H9 (cell line): ENCODE data around the gene DUS4L. TPM values are rescaled to one million over a fixed set of nuclear protein-coding genes. Genes with fewer than 3 reads are reported as not detected.

Experiments
- DNase-seq: peaks from one replicate; pipeline ENCODE4 v3.0.0-alpha.2; 2017
- H2AFZ ChIP-seq: one replicate; pipeline ENCODE4 v1.6.1; 2013; ENCODE audit warnings: mild to moderate bottlenecking, low read length, control low read depth, moderate library complexity
- H2AK5ac ChIP-seq: 2 replicates; pipeline ENCODE4 v1.6.1; 2013; ENCODE audit warnings: low read length, control low read depth, mixed read lengths; ENCODE audit not compliant: insufficient read length
- H2BK120ac ChIP-seq: one replicate; pipeline ENCODE4 v1.6.1; 2013; ENCODE audit warnings: low read depth, mild to moderate bottlenecking, low read length, control low read depth, inconsistent platforms; ENCODE audit not compliant: poor library complexity, severe bottlenecking
- H2BK12ac ChIP-seq: 2 replicates; pipeline ENCODE4 v1.6.1; 2013; ENCODE audit warnings: low read length, control low read depth, mixed read lengths, low read depth; ENCODE audit not compliant: insufficient read length
- H2BK15ac ChIP-seq: 2 replicates; pipeline ENCODE4 v1.6.1; 2013; ENCODE audit warnings: low read depth, low read length, control low read depth
- H2BK20ac ChIP-seq: one replicate; pipeline ENCODE4 v1.6.1; 2013; ENCODE audit warnings: low read depth, mild to moderate bottlenecking, low read length, control low read depth, inconsistent platforms; ENCODE audit not compliant: poor library complexity, severe bottlenecking
- H2BK5ac ChIP-seq: 2 replicates; pipeline ENCODE4 v1.6.1; 2013; ENCODE audit warnings: low read length, control low read depth, mixed read lengths; ENCODE audit not compliant: insufficient read length
- H3K14ac ChIP-seq: 2 replicates; pipeline ENCODE4 v1.6.1; 2013; ENCODE audit warnings: low read length, control low read depth; ENCODE audit not compliant: insufficient read depth
- H3K18ac ChIP-seq: 2 replicates; pipeline ENCODE4 v1.6.1; 2013; ENCODE audit warnings: low read depth, mild to moderate bottlenecking, mixed read lengths, low read length, control low read depth; ENCODE audit not compliant: insufficient read length
- H3K23ac ChIP-seq: 2 replicates; pipeline ENCODE4 v1.6.1; 2013; ENCODE audit warnings: low read length, control low read depth, mixed read lengths, low read depth; ENCODE audit not compliant: insufficient read length
- H3K23me2 ChIP-seq: 2 replicates; pipeline ENCODE4 v1.6.1; 2013; ENCODE audit warnings: low read depth, mild to moderate bottlenecking, mixed read lengths, low read length, control low read depth; ENCODE audit not compliant: insufficient read length, poor library complexity, severe bottlenecking
- H3K27ac ChIP-seq: 2 replicates; pipeline ENCODE4 v1.5.1; 2013; ENCODE audit warnings: low read length, control low read depth, mixed read lengths, low read depth; ENCODE audit not compliant: insufficient read length
- H3K27me3 ChIP-seq: 2 replicates; pipeline ENCODE4 v1.6.1; 2013; ENCODE audit warnings: low read length, control low read depth, inconsistent platforms; ENCODE audit not compliant: insufficient read depth
- H3K4ac ChIP-seq: 2 replicates; pipeline ENCODE4 v1.6.1; 2013; ENCODE audit warnings: low read depth, mild to moderate bottlenecking, control low read depth, inconsistent platforms, low read length, moderate library complexity
- H3K4me1 ChIP-seq: 2 replicates; pipeline ENCODE4 v1.6.1; 2013; ENCODE audit warnings: low read length, control low read depth, inconsistent platforms; ENCODE audit not compliant: insufficient read depth
- H3K4me2 ChIP-seq: 2 replicates; pipeline ENCODE4 v1.6.1; 2013; ENCODE audit warnings: low read length, control low read depth, mixed read lengths; ENCODE audit not compliant: insufficient read length, insufficient read depth
- H3K56ac ChIP-seq: 2 replicates; pipeline ENCODE4 v1.6.1; 2013; ENCODE audit warnings: low read depth, mild to moderate bottlenecking, mixed read lengths, low read length, control low read depth; ENCODE audit not compliant: insufficient read length
- H3K79me1 ChIP-seq: 2 replicates; pipeline ENCODE4 v1.6.1; 2013; ENCODE audit warnings: low read depth, mild to moderate bottlenecking, moderate library complexity, low read length, control low read depth, inconsistent platforms; ENCODE audit not compliant: insufficient read depth, poor library complexity, severe bottlenecking
- H3K79me2 ChIP-seq: 2 replicates; pipeline ENCODE4 v1.6.1; 2013; ENCODE audit warnings: low read length, control low read depth, inconsistent platforms; ENCODE audit not compliant: insufficient read depth
- H3K9ac ChIP-seq: 2 replicates; pipeline ENCODE4 v1.6.1; 2013; ENCODE audit warnings: low read length, control low read depth, mixed read lengths; ENCODE audit not compliant: insufficient read length; ENCODE audit errors: extremely low read depth
- H3K9me3 ChIP-seq: one replicate; pipeline ENCODE4 v1.6.1; 2013; ENCODE audit warnings: low read depth, low read length, inconsistent platforms; ENCODE audit not compliant: control insufficient read depth
- H3T11ph ChIP-seq: one replicate; pipeline ENCODE4 v1.6.1; 2013; ENCODE audit warnings: mild to moderate bottlenecking, low read length, control low read depth, inconsistent platforms
- H4K20me1 ChIP-seq: one replicate; pipeline ENCODE4 v1.6.1; 2013; ENCODE audit not compliant: control insufficient read depth, insufficient read length, insufficient read depth
- H4K5ac ChIP-seq: 2 replicates; pipeline ENCODE4 v1.6.1; 2013; ENCODE audit warnings: low read depth, mild to moderate bottlenecking, mixed read lengths, low read length, control low read depth; ENCODE audit not compliant: insufficient read length
- H4K8ac ChIP-seq: replicated peaks from 2 replicates; pipeline ENCODE4 v1.6.1; 2013; ENCODE audit warnings: low read length, control low read depth, mixed read lengths, low read depth; ENCODE audit not compliant: insufficient read length
- H4K91ac ChIP-seq: 2 replicates; pipeline ENCODE4 v1.6.1; 2013; ENCODE audit warnings: low read depth, mild to moderate bottlenecking, moderate library complexity, mixed read lengths, low read length, control low read depth; ENCODE audit not compliant: insufficient read length
- H3K27ac Mint-ChIP-seq, 3 experiments: 2 replicates in 2 of 3; 3 replicates in 1 of 3; pipeline ENCODE4 v1.8.0; 2020 to 2021; ENCODE audit warnings: mixed read lengths in 3 of 3, mild to moderate bottlenecking in 1 of 3, moderate library complexity in 1 of 3
- H3K27me3 Mint-ChIP-seq: 2 replicates; pipeline ENCODE4 v1.8.0; 2021; ENCODE audit warnings: low read depth, mild to moderate bottlenecking, moderate library complexity, mixed read lengths
- H3K36me3 Mint-ChIP-seq, 3 experiments: 2 replicates in 2 of 3; 3 replicates in 1 of 3; pipeline ENCODE4 v1.8.0; 2020 to 2021; ENCODE audit warnings: low read depth in 3 of 3, mixed read lengths in 3 of 3; ENCODE audit not compliant: insufficient read depth in 1 of 3
- H3K4me1 Mint-ChIP-seq, 2 experiments: 2 replicates each; pipeline ENCODE4 v1.8.0; 2020; ENCODE audit warnings: mixed read lengths in 2 of 2
- H3K4me3 Mint-ChIP-seq, 2 experiments: 2 replicates in 1 of 2; 3 replicates in 1 of 2; pipeline ENCODE4 v1.8.0; 2020 to 2021; ENCODE audit warnings: mild to moderate bottlenecking in 2 of 2, mixed read lengths in 2 of 2, moderate library complexity in 1 of 2
- H3K9me3 Mint-ChIP-seq, 2 experiments: 2 replicates in 1 of 2; 3 replicates in 1 of 2; pipeline ENCODE4 v1.8.0; 2020; ENCODE audit warnings: mild to moderate bottlenecking in 2 of 2, mixed read lengths in 2 of 2, moderate library complexity in 1 of 2
- WGBS: extraction: QIAGEN DNeasy Blood & Tissue Kit; methylation state at CpG from one replicate; pipeline ENCODE4 v1.1.7; 2013; ENCODE audit warnings: missing lambda C conversion rate, low lambda C conversion rate, mixed read lengths; ENCODE audit not compliant: insufficient read length; ENCODE audit errors: extremely low coverage; 5-methylcytosine and 5-hydroxymethylcytosine counted together
- total RNA-seq: library from RNA; stranded (reverse); gene quantifications from 2 replicates; pipeline ENCODE4 v1.2.1, GENCODE V29; 2021
- TF ChIP-seq, protein P1 (sequence below): fragments of 200-600 bp; sonication (generic); conservative IDR thresholded peaks from 3 replicates; pipeline ENCODE4 v1.8.0; 2021; ENCODE audit warnings: antibody characterized with exemption, mild to moderate bottlenecking

DUS4L gene
- total RNA-seq, 1 experiment from 2014 or later, result 10.8 TPM

DNA sequence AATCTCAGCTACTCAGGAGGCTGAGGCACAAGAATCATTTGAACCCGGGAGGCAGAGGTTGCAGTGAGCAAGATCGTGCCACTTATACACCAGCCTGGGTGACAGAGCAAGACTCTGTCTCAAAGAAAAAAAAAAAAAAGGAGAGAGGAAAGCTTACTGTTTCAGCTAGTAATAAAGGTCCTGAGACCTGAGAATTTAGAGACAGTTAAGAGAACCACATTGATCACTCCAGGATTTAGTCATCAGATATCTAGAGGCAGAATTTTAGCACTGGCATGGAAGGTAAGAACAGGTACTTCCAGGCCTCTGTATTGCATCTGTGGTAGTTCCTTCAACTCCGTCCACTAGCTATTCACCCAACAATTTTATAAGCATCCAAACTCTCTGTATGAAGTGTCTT lies 7.9 kb upstream of the DUS4L start:
- H3K9ac ChIP-seq, result no peak overlapping the region
- no peaks in the 10 kb centered on the region for H3K9me3 ChIP-seq
- no peak overlapping the region for H2AK5ac ChIP-seq
- WGBS, result no CpG with 5 or more reads among the region's 3 CpGs
- H3K27ac ChIP-seq, result no peak overlapping the region
- H3K4me2 ChIP-seq, result no peak overlapping the region
- H3K14ac ChIP-seq, result no peak overlapping the region
- H3K4me1 ChIP-seq, result no peaks in the 10 kb centered on the region
- no peaks in the 10 kb centered on the region for H3K4me1 Mint-ChIP-seq
- no peaks in the 10 kb centered on the region for H3K27me3 ChIP-seq
- no peak overlapping the region for H3K23ac ChIP-seq
- no peaks in the 10 kb centered on the region for H3K27me3 Mint-ChIP-seq
- no peak overlapping the region for H2BK120ac ChIP-seq
- no peak overlapping the region for H2BK20ac ChIP-seq
- H3K18ac ChIP-seq, result no peak overlapping the region
- H3T11ph ChIP-seq, result no peak overlapping the region
- no peak overlapping the region for H2BK15ac ChIP-seq
- H2BK5ac ChIP-seq, result no peak overlapping the region
- H3K4me3 Mint-ChIP-seq, result no peak overlapping the region
- peaks cover 1% of the 10 kb centered on the region; the same call in 1 of the 2 replicates for H3K79me2 ChIP-seq
- peaks cover 7 to 35% (median 20%) of the 10 kb centered on the region in 3 experiments; a peak in 6 of 7 replicates for H3K36me3 Mint-ChIP-seq
- no peaks in the 10 kb centered on the region for H3K9me3 Mint-ChIP-seq
- H3K56ac ChIP-seq, result no peak overlapping the region
- H4K91ac ChIP-seq, result no peak overlapping the region
- no peaks in the 10 kb centered on the region for H3K79me1 ChIP-seq
- TF ChIP-seq, protein P1, sequence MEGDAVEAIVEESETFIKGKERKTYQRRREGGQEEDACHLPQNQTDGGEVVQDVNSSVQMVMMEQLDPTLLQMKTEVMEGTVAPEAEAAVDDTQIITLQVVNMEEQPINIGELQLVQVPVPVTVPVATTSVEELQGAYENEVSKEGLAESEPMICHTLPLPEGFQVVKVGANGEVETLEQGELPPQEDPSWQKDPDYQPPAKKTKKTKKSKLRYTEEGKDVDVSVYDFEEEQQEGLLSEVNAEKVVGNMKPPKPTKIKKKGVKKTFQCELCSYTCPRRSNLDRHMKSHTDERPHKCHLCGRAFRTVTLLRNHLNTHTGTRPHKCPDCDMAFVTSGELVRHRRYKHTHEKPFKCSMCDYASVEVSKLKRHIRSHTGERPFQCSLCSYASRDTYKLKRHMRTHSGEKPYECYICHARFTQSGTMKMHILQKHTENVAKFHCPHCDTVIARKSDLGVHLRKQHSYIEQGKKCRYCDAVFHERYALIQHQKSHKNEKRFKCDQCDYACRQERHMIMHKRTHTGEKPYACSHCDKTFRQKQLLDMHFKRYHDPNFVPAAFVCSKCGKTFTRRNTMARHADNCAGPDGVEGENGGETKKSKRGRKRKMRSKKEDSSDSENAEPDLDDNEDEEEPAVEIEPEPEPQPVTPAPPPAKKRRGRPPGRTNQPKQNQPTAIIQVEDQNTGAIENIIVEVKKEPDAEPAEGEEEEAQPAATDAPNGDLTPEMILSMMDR, result no peak
- H4K5ac ChIP-seq, result no peak overlapping the region
- no peaks in the 10 kb centered on the region for H4K20me1 ChIP-seq
- H4K8ac ChIP-seq, result no peak overlapping the region
- H2BK12ac ChIP-seq, result no peak overlapping the region
- no peak for DNase-seq
- no peak overlapping the region for H3K27ac Mint-ChIP-seq
- no peaks in the 10 kb centered on the region for H3K23me2 ChIP-seq
- no peak overlapping the region for H3K4ac ChIP-seq
- no peak overlapping the region for H2AFZ ChIP-seq
